ENCODE results near the gene CRYZ.
"Not testable (repeated sequence)": the region's sequence is repeated elsewhere in the genome, so short reads cannot be mapped to it uniquely, and the experiment has no call there.

The CRYZ gene

GRCh38 chr1:74732960-74733603, at the start of gene CRYZ, which contains the start of gene TYW3:
Gene CRYZ, minus strand, starts transcription at chr1:74733050. Its CDS starts 8,229 bp downstream, at chr1:74724821.
Gene TYW3, plus strand, starts transcription at chr1:74733152. Its CDS starts 93 bp downstream, at chr1:74733245.
- DNase-seq (ENCODE audit: low read depth), result peak; percentile 81

GRCh38 chr1:74780594-74780993, 47.7 kb upstream of the CRYZ start:
- no peak for DNase-seq (ENCODE audit: low read depth)

- no peak for DNase-seq (ENCODE audit: low read depth)
Observed at GRCh38 chr1:74779750-74780149, 46.9 kb upstream of the CRYZ start.

- DNase-seq (ENCODE audit: low read depth), result no peak
Observed at GRCh38 chr1:74777525-74777924, 44.7 kb upstream of the CRYZ start.

- DNase-seq (ENCODE audit: low read depth), result no peak
Observed at GRCh38 chr1:74775735-74776134, 42.9 kb upstream of the CRYZ start.

DNA sequence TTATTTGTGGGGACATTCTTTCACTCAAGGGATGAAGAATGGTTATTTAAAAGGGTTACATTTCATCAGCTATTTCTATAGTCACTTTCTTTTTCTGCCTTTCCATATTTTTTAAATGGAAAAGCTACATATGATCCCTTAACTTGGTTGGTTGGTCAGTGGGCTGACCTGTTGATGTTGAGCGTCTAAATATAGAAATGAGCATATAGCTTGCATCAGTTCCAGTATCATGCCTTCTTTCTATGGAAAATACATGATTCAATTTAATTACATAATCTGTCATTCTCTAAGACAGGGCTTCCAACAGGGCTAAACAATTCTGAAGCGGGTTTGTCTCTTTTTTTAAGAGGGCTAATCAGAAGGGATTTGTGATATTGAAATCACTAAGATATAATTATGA, 40.7 kb upstream of the CRYZ start:
- DNase-seq (ENCODE audit: low read depth), result no peak

- DNase-seq (ENCODE audit: low read depth), result no peak
Observed at GRCh38 chr1:74772945-74773344, 40.1 kb upstream of the CRYZ start.

- DNase-seq (ENCODE audit: low read depth), result peak; percentile 4
Observed at GRCh38 chr1:74771913-74772515, 39.2 kb upstream of the CRYZ start.

- no peak for DNase-seq (ENCODE audit: low read depth)
Observed at GRCh38 chr1:74767490-74767889, 34.6 kb upstream of the CRYZ start.

GRCh38 chr1:74766579-74766978, 33.7 kb upstream of the CRYZ start:
- DNase-seq (ENCODE audit: low read depth), result no peak

GRCh38 chr1:74763807-74764206, 31.0 kb upstream of the CRYZ start:
- DNase-seq (ENCODE audit: low read depth), result no peak

- DNase-seq (ENCODE audit: low read depth), result not testable (repeated sequence)
Observed at GRCh38 chr1:74756650-74757049, 23.8 kb upstream of the CRYZ start.

DNA sequence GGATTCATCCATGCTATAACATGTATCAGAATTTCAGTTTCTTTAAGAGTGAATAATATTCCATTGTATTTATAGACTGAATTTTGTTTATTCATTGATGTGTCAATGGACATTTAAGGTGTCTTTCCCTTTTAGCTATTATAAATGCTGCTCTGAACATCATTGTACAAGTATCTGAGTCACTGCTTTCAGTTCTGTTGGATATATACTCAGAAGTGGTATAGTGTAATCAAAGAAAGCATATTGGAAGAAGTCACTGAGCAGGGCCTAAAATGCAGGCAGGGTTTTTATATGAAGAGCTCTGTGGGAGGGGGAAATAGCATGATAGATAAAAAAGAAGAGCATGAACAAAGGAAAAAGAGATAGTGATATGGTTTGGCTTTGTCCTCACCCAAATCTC, 22.6 kb upstream of the CRYZ start:
- DNase-seq (ENCODE audit: low read depth), result no peak

GRCh38 chr1:74753104-74753503, 20.3 kb upstream of the CRYZ start:
- no peak for DNase-seq (ENCODE audit: low read depth)

- DNase-seq (ENCODE audit: low read depth), result no peak
Observed at GRCh38 chr1:74748960-74749359, 16.1 kb upstream of the CRYZ start.

GRCh38 chr1:74745247-74745646, 12.4 kb upstream of the CRYZ start:
- not testable (repeated sequence) for DNase-seq (ENCODE audit: low read depth)

DNA sequence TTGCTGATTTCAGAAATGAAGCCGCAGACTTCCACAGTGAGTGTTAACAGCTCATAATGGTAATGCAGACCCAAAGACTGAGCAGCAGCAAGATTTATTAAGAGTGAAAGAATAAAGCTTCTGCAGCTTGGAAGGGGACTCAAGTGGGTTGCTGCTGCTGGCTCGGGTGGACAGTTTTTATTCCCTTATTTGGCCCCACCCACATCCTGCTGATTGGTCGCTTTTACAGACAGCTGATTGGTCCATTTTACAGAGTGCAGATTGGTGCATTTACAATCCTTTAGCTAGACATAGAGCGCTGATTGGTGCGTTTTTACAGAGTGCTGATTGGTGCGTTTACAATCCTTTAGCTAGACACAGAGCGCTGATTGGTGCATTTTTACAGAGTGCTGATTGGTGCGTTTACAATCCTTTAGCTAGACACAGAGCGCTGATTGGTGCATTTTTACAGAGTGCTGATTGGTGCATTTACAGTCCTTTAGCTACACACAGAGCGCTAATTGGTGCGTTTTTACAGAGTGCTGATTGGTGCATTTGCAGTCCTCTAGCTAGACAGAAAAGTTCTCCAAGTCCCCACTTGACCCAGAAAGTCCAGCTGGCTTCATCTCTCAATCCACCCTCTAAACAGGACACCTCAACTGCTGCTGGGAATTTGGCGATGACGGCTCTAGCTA, 7.6 kb upstream of the CRYZ start:
- not testable (repeated sequence) for DNase-seq (ENCODE audit: low read depth)

GRCh38 chr1:74737333-74737732, 4.5 kb upstream of the CRYZ start:
- DNase-seq (ENCODE audit: low read depth), result no peak

DNA sequence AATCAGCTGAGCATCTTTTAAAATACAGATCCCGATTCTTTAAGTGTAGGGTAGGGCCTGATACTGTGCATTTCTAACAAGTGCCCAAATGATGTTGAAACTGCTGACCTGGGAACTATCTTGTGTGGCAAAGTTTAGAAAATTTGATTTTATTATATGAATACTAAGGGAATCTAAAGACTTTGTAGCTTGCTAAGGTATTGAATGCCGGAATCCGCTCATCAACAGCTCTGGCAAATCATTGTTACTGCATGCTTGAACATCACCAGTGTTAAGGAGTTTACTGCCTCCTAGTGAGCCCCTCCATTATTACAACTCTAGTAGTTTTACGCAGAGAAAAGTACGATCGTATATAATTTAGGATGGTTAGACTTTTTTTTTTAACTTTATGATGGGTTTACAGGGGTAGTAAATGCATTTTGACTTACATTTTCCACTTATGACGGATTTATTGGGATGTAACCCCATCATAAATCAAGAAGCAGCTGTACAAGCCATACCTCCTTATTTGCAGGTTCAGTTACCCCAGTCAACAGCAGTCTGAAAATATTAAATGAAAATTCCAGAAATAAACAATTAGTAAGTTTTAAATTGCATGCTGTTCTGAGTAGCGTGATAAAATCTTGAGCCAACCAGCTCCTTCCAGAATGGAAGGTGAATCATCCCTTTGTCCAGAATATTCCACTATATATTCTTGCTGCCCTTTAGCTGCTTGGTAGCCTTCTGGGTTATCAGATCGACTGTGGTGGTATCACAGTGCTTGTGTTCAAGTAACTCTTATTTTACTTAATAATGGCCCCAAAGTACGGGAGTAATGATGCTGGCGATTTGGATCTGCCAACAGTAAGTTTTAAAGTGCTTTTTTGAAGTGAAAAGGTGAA, 994 bp upstream of the CRYZ start:
- DNase-seq (ENCODE audit: low read depth), result peak; percentile 35

DNA sequence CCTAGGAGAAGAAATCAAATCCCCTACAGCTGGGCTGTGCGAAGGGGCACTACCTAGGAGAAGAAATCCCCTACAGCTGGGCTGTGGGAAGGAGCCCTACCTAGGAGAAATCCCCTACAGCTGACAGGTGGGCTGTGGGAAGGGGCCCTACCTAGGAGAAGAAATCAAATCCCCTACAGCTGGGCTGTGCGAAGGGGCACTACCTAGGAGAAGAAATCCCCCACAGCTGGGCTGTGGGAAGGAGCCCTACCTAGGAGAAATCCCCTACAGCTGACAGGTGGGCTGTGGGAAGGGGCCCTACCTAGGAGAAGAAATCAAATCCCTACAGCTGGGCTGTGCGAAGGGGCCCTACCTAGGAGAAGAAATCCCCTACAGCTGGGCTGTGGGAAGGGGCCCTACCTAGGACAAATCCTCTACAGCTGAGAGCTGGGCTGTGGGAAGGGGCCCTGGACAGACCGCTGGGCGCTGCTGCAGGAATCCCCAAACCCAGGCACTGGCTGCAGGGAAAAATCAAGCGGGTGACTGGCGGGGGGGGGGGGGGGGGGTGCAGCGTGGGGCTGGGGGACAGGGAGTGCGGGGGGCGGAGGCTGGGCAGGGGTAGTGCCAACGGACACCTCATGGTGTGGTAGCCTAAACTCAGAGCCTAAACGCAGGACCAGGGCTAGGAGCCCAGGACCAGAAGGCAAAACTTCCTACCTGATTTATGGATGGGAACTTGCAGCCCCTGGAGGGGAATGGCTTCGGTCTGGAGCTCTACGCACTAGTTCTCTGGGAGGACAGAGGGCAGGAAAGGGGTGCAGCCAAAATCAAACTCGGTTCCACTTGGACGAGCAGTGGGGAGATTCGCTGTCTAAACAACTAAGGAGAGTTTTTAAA, 541 bp downstream of the CRYZ start:
- DNase-seq (ENCODE audit: low read depth), result not testable (repeated sequence)

- DNase-seq (ENCODE audit: low read depth), result no peak
Observed at GRCh38 chr1:74731399-74732052, 1.3 kb downstream of the CRYZ start.

All from GM04503 (cell line).